GM10847 (cell line): ENCODE results near the gene ATG7.

Source experiments
- POLR2A ChIP-seq: IDR thresholded peaks from 2 replicates; pipeline ENCODE4 v1.6.1; 2011; ENCODE audit not compliant: insufficient read length; ENCODE audit errors: extremely low read depth

The ATG7 gene

DNA sequence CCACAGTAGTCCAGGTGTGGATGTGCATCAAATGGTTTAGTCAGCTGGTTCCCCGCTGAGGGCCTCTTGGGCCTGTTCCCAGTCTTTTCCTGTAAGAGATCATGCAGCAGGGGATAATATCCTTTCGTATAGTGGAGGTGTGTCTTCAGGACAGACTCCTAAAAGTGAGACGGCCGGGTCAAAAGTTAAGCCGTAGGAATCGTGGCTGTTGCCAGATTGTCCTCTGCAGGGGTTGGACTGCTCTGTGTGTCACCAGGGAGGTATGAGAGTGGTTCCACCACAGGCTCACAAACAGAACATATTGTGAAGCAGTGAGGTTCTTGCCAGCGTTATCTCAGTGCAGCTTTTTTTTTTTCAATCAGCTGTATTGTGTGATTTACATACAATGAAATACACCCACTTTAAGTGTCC lies 276.5 kb downstream of the ATG7 start:
- TF ChIP-seq POLR2A: no peak

DNA sequence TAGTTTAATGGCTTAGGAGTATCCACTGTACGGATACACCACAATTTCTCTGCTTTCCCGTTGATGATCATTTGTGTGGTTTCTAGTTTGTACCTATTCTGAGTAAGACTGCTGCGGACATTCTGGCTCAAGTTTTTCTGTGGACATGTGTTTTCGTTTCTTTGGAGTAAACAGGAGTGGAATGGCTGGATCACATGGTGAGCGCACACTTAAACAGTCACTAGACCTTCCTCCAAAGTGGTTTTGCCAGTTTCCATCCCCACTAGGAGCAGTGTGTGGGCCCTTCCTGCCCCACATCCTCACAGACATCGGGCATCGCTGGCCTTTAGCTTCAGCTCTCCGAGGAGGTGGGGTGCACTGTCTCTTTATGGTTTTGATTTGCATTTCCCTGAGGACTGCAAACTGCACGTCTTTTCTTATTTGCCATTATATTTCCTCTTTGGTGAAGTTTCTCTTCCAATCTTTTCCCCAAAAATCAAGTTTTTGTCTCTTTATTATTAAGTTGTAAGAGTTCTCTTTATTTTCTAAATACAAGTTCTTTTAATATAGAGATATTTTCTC lies 277.5 kb downstream of the ATG7 start:
- no peak for TF ChIP-seq POLR2A

DNA sequence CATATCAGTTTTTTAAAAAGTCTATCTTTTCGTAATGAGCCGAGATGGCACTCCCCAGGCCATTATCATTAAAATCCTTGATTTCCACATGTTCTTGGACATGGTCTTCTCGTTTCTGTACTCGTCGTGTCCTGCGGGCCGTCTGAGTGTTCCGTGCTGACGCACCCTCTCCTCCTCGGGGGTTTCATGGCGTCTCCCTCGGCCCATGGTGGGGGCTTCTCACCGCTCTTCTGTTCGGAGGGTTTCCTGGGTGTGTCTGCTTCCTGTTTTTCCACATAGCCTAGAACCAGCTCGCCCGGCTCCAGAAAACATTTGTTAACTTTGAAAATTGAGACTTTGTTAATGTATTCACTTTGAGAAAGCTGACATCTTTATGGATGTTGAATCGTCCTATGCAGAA lies 278.8 kb downstream of the ATG7 start:
- no peak for TF ChIP-seq POLR2A

DNA sequence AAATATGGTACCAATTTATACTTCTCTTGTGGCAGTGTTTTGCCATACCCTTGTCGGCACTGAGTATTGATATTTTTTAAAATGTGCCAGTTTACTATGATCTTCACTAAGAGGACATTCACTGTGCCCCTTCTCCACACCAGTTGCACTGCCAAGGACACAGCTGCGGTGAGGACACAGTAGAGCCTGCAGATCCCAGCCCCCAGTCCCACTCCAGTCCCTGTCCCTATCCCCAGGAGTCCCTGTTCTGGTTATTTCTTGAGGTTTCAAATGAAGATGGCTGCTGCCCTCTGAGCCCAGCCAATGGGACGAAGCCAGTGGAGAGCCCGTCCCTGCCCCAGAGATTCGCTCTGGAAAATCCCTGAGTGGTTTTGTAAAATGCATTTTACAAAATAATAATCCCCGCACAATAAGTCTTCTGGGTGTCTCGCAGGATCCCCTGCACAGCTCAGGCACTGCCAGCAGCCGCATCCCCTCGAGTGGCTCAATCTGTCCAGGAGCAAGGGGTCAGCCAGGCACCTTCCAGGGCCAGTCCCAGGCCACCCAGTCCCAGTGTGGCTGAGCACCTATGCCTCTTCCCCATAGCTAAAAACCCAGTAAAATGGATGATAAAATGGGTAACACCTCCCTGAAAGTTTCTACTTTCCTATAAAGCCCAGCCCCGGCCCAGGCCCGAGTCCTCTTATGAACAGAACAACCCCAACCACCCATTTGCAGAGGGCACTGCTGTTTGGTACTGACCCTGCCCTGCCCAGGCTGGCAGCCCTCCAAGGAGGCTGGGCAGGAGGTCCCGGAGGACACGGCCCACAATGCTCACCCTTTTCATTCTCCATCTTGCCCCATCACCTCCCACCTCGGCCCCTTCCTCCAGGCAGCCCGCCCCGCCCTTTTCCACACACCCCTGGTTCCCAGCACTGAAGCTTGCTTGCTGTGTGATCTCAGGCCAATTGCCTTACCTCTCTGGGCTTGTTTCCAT lies 280.4 kb downstream of the ATG7 start:
- no peak for TF ChIP-seq POLR2A

DNA sequence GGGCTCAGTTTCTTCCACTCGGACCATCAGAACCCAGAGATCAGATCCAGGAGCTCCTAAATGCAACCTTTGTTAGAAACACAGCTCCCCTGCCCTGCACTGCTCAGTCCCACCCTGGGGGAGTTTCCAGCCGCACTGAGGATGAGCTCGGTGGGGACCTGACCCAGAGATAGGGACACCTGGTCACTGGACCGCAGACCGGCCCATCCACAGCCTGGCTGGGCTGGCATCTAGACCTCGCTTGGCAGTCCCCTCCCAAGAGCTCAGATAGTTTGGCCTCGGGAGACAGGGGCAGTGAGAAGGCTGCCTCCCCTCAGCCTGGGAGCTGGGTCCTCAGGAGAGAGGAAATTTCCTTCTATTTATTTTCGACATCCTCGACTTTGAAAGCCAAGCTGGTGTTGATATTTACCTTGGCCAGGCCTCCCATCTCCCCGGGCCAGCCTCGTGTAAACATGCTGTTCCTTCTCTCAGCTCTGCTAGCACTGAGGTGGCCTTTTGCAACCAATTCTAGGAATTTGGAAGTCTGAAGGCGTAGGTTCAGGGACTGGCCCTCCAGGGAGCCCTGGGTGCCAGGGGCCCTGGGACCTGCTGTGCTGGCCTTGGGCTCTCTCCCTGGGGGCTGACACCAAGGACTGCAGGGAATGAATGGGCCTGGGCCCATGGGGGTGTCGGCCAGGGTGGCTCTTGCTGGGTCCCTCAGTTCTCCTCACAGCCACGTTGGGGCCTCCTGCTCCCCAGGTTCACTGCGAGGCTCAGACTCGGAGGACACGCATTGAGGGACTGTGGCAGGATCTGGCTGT lies 281.4 kb downstream of the ATG7 start:
- no peak for TF ChIP-seq POLR2A

DNA sequence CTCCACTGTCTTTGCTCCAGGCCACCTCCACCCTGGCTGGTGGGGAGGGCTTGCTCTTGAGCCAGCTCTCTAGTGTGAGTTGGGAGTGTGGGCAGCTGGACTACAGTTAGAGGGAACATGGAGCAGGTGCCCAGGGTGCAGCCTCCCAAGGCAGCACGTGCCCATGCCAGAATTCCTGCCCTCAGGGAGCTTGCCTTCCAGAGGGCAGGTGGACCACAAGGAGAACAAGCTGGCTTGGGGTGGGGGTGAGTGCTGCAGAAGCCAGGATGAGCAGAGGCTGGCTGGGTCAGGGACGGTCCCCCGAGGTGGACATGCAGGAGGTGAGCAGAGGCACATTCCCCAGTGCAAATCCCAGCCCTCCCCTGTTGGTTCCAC lies 282.0 kb downstream of the ATG7 start:
- no peak for TF ChIP-seq POLR2A

DNA sequence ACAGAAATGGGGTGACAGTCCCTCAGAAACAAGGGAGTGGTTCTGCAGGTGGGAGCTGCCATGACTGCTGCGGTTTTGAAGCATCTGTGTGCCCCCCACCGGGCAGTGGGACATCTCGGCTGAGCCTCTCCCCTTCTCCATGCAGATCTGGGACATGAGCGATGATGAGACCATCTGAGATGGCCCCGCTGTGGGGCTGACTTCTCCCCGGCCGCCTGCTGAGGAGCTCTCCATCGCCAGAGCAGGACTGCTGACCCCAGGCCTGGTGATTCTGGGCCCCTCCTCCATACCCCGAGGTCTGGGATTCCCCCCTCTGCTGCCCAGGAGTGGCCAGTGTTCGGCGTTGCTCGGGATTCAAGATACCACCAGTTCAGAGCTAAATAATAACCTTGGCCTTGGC lies 282.5 kb downstream of the ATG7 start:
- no peak for TF ChIP-seq POLR2A

DNA sequence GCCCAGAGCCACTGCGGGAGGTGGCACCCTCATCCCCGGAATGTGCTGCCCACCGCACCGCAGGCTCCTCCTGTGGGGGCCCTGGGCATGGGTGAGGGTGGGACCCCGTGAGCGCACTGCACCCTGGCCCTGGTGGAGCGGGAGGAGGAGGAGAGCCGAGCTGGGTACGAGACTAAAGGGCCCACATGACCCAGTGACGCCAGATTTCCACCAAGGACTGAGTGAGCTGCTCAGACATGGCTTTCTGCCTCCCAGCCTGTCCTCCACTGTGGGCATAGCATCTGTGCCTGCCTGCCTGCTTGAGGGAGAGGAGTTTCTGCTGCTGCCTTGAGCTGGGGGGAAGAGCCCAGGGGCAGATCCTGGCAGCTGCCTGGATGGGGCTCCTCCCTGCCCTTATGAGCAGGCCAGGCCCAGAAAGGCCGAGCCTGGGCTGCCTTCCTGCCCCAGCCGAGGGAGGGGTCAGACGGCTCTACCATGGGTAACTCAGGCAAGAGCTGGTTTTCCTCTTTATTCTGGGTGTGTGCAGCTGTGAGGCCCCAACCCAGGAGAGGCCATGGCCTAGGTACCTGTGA lies 283.1 kb downstream of the ATG7 start:
- no peak for TF ChIP-seq POLR2A

DNA sequence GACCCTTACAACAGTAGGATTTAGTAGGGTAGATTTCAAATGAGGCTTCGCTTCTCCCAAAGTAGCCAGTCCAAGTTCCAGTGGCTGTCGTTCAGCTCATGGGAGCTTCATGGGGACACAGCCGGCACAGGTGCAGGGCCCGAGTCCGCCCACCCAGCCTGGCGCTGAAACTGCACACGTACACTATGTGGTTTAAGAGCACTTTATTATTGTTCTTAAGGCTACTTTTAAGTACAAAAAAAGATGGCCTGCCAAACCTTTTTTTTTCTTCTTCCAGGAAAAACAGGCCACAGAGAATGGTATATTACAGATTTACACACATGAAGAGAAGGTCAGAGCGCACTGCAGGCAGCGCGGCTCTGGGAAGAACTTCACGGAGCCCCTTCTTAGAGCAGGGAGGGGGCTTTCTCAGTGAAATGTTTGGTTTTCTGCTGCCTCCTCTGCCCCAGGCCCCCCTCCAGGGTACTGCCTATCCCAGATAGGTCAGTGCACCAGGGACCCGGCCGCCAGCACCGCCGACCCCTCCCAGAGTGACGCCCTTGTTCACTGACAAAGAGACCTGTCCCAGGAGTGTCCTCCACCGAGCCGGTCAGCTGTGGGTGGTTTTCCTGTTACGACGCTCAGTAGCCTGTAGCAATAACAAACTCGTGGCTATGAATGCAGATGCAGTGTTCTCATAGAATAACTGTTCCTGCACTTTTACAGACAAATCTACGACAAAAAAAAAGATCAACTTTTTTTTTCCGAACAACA lies 283.9 kb downstream of the ATG7 start:
- TF ChIP-seq POLR2A: no peak

DNA sequence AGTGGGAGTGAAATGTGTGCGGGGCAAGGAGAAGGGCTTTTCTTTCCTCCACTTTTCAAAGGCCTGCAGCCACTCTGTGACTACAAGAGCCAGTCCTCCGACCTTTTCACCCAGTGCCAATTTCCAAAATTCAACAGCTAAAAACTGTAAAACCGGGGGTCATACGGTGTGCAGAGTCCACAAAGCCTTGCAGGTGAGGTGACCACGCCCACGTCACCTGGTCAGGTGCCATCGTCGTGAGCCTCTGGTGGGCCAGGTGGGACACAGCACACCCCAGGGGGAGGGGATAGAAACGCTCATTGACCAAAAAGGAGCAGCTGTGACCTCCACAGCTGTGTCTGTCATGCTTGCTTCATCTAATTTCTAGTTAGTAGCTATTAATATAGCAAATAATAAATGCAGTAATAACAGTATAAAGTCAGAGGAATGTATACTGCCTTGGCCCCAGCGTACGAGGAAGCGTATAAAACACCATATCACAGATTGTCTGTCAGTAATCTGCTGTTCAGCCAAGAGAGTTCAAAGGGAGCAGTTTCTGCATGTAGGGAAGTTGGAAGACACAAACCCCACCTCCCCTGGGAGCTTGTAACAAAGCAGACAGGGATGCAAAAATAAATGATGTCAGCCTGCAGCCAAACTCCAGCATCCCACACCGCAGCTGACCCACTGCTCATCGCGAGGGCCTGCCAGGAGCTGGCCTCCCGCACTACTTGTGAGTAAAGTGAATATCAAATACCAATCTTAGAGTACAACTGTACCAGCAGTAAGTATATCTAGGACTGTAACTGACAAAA lies 284.9 kb downstream of the ATG7 start:
- no peak for TF ChIP-seq POLR2A

DNA sequence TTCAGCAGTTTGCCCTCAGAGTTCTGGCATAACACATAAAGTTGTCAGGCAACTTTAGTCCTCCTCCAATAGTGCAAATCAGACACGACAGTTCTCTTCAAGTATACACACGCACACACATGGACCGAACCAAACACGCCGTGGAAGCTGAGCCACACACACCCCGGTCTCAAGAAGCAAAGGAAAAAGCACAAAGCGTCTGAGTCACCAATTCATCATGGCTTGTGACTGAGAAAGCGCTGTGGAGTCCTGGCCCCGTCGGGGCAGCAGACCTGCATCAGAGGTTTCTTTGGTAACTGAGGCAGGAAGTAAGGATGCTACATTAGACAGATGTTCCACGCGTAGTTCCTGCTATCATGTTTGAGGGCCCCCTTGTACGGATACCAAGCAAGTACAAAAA lies 285.8 kb downstream of the ATG7 start:
- TF ChIP-seq POLR2A: no peak

DNA sequence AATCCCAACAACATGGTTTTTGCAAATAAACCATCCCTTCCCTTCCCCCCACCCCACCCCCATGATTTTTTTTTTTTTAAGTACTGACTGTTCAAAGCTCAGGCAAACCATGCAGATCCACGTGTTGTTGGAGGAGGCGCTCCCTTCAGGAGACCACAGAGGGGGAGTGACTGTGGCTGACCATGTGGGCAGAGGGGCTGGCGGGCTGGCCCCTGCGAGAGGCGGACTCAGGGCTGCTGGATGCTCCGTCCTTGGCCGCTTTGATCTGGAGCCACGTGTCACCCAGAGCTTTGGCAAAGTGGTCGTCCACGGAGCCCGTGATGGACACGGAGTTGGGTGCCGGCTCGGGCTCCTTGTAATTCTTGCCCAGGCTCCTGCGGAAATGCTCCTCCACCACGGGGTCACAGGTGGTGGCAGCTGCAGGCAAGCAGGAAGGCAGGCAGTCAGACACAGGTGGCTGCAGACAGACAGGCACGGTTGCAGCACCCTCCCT lies 286.3 kb downstream of the ATG7 start:
- TF ChIP-seq POLR2A: no peak

DNA sequence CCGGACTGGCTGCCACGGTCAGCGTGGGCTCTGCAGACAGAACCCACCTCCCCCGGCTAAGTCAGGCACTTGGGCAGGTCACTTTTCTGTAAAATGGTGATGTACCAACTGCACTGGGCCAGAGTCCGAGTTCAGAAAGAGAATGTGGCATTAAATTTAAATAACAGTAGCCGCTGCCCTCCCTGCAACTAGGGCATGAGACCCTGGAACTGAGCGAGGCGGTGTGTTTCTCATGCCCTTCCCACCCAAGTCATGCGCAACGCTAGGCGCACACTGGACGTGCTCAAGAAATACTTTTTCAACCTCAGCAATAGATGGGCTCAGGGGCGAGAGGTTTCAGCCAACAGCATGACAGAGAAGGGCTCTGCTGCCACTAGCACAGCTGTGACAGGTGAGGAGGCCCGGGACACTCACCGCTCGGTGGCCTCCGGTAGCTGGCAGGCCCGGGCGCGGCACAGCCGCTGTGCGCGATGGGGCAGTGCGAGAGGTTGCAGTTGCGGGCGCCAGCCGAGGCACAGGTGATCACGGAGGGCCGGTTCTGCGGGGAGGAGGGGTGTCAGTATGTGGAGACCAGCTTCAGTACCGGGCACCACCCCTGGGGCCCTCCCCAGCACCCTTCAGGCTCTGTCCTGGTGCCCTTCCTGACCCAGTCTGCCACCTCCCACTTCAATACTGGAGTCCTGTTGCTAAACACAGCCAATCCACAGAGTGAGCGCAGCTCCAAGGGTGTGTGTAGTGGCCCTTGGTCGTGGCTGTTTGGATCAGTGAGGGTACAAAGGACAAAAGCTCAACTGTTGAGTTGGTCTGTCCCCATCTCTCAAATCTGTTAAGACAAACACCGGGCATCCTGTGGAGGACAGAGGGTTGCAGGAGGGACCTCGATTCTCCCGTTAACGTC lies 287.0 kb downstream of the ATG7 start:
- TF ChIP-seq POLR2A: no peak
